Vagina (tissue), 2 donors: ENCODE measurements around the gene LRRN4CL.

ENCODE experiments used
- CTCF ChIP-seq, 3 experiments: fragments of 450-650 bp in 2 of 3; fragments of 200-600 bp in 1 of 3; sonication (generic) in 1 of 3; IDR thresholded peaks; one replicate each; pipeline ENCODE4 v1.5.1; 2017 to 2019; ENCODE audit warnings: antibody characterized with exemption in 3 of 3, mild to moderate bottlenecking in 2 of 3, moderate library complexity in 2 of 3
- POLR2A ChIP-seq, 2 donors: fragments of 450-650 bp; IDR thresholded peaks; one replicate each; pipeline ENCODE4 v1.6.1; 2017; ENCODE audit warnings: antibody characterized with exemption in 2 of 2, mild to moderate bottlenecking in 2 of 2, moderate library complexity in 2 of 2
- POLR2AphosphoS5 ChIP-seq, 2 donors: sonication (generic); formaldehyde crosslinking; IDR thresholded peaks; one replicate each; pipeline ENCODE4 v1.9.0; 2017; ENCODE audit warnings: antibody characterized with exemption in 2 of 2, mild to moderate bottlenecking in 2 of 2, low read depth in 1 of 2; ENCODE audit not compliant: insufficient read depth in 1 of 2

- no peak for TF ChIP-seq POLR2A (IDR thresholded peaks at IDR 0.05)
- no peak for TF ChIP-seq POLR2AphosphoS5 (IDR thresholded peaks at IDR 0.05; ENCODE audit: insufficient read depth in 1 of 2, low read depth in 1 of 2)
- TF ChIP-seq CTCF (IDR thresholded peaks at IDR 0.05), result no peak
Observed at GRCh38 chr11:62708392-62708791, 19.1 kb upstream of the LRRN4CL start.
